DMS53 treated with DMSO at 0.1 percent for 48 hours (cell line): ENCODE data around the gene CADPS2.

Experiments
- DNase-seq: peaks from one replicate; lab custom pipeline; 2025; ENCODE audit not compliant: unreplicated experiment; lab: John Stamatoyannopoulos, UW

CADPS2 gene

DNA sequence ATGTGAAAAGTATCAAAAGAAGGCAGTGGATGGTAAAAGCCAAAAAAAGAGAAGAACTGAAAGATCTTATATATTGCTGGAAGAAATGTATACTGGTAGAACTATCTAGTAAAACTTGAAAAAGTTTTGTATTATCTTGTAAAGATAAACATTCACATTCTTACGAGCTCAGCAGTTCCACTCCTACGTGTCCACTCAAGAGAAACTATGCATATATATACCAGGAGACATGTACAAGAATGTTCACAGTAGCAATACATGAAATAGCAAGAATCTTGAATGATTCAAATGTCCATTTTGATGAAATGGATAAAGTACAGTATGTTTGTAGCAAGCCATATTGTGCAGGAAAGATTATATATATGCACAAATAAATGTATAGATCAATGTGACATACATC, 342.4 kb downstream of the CADPS2 start:
- no peak for DNase-seq

DNA sequence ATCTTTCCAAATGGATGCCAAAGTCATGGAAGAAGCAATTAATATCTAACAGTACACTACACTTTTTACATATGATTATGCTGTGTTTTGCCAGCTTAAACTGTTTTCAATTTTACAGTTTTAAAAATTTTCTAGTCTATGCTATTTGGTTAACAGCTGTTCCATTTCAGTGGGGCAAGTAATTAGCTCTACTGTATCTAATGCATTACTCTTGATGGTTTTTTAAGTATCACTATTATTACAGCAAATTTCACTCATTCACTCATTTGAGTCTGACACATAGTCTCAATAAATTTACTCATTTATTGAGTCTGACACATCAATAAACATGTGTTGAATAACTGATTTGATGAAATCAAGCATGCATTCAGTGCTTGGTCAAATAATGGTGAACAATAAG, 343.1 kb downstream of the CADPS2 start:
- DNase-seq = no peak

DNA sequence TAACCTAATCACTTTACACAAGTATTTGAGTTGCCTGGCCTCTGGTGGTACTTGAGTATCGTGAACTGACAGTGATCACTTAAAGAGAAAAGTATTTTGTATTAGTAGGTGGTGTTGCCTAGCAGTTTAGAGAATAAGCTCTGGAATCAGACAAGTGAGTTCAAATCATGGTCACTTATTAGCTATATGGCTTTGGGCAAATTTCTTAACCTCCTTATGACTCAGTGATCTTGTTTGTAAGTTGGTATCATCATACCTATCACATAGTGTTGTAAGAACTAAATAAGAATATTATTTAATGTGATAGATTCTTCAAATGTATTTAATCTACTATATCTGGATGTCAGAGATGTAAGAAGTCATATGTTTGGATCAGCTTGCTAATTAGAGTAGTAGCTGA, 351.2 kb downstream of the CADPS2 start:
- no peak for DNase-seq

DNA sequence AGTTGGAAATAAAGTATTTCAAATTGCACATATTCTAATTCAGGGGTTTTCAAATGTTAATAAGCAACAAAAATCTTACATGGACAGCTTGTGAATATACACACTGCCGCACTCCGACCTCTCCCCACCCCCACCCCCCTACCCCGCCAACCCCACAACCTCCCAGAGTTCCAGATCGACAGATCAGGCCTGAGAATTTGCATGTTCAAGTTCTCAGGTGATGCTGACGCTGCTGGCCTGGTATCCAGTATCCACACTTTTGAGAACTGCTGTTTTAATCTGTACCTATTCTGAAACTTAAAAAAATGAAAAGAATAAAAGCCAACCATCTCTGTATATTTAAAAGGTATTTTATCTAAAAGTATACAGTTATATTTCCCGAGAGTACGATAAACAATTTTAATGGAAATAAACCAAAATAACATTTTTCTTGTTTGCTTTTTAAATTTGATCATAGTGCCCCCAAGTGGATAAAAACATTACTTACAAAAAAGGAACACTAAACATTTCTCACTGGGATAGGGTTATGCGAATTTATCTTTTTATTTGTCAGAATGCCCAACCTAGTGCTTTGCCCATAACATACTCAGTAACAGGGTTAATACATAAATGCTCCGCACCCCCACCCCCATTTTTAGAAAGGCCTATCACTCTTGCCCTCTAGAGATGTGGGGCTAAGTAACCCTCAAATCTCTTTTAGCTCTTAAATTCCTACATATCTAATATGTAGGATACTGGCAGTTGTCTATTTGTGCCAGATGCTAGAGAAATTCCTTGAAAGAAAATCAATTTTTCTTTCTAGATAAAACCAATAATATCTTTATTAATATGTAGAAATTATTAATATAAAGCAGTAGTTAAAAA, 353.6 kb downstream of the CADPS2 start:
- peak; percentile 23 for DNase-seq

DNA sequence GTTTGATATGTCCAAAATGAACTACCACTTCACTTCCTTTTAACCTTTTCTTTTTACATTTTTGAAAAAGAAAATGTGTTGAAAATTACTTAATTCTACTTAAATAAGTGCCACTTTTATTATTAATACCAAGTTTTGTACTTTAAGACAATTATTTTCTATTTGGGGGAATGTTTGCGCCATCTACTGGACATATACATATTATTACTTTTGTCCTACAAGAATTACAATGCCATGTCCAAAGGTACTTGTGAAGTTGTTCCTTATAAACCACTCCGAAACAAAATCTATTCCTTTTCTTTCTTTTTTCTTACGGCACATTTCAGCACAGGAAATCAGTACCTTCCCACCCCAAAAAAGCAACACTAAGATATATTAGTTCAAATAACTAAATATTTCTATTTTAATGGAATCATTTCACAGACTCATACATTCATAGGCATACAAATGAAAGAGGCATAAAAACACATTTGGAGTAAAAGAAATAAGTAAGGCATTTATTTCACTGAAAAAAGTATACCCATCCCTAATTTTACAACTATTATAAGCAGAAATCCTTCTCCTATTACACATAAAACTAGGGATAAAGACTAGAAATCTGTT, 357.3 kb downstream of the CADPS2 start:
- peak; percentile 62 for DNase-seq

DNA sequence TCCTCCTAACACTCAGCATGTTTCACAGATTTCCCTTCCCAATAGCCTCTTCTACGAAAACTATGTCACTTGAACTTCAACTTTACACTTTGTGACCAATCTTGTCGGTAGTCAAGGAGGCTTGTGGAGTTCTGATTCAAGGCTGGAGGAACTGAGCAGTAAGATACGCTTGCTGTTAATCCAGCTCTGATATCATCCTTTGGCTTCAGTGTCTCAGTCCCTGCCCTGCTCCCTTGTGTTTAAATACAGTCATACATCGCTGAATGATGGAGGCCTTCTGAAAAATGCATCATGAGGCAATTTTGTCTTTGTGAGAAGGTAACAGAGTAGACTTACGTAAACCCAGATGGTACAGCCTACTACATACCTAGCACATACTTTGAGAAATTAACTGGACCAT, 360.9 kb downstream of the CADPS2 start:
- no peak for DNase-seq

DNA sequence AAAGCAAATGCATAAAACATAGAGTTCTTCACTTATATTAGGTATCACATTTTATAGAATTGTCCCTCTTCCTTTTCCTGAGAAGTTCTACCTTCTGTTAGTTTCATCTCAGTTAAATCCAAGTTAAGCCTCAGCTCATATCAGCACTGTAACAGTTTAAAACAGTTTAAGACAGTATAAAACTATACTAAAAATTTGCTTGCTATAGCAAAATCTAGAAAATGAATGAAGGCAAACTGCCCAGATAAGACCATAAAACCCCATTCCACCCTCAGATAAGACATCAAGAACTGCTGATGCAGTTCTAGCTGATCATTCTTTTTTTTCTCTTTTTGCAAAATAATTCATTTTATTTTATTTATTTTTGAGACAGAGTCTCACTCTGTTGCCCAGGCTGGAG, 364.5 kb downstream of the CADPS2 start:
- DNase-seq = no peak

DNA sequence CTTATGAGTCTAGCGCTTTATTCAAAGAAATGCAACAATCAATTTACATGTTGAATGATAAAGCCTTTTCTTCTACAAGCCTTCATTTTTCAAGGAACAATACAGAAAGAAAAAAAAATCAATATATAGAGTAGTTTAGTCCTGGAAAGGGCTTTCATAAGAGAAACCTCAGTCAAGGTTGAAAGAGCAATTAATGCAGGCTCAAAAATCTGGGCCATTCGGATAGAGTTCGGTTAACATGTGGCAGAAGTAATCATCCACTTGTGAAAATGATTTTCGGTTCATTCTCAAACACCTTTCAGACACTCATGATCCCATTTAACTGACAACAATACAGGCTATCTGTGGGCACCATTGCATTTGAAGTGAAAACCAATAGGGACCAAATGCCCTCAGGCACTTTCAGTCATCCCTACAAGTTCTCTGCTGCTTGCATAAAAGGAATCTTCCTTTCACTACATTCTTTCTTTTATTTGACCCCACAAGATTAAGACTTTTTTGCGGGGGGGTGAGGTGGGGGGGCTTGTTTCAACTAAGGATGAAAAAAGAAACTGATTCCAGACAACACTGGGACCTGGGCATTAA, 365.2 kb downstream of the CADPS2 start:
- no peak for DNase-seq

DNA sequence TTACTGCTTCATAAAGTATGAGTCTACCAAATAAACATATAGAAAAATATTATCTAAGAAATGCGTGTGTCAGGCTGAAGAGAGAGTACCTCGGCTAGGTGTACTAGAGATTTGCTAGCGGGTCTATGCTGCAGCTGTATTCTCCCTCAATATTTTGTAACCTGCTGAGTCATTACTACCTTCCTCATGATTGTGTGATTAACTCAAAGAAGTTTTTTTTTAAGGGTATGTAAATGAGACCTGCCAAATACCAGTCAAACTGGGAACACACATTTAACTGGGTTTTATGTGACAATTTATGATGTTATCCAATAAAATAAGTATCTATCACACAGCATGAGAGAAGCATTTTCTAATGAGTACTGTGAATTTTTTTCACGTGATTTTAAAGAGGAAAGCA, 367.8 kb downstream of the CADPS2 start:
- no peak for DNase-seq

DNA sequence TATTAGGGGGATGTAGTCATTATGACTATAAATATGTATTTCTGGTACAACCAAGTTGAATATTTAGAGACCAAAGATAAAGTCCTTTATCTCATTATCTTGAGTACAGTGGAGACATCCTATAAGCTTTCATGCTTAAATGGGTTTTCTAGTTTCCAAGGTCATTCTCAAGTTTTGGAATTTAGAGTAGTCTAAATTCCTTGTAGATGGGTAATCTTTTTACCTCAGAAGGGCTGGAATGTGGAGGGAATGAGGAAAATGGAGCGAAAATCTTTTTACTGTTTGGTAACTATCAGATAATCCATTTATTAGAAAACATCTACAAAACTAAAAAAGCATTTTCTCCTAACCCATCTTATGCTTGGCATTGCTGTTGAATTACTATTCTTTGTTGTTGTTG, 368.7 kb downstream of the CADPS2 start:
- no peak for DNase-seq

DNA sequence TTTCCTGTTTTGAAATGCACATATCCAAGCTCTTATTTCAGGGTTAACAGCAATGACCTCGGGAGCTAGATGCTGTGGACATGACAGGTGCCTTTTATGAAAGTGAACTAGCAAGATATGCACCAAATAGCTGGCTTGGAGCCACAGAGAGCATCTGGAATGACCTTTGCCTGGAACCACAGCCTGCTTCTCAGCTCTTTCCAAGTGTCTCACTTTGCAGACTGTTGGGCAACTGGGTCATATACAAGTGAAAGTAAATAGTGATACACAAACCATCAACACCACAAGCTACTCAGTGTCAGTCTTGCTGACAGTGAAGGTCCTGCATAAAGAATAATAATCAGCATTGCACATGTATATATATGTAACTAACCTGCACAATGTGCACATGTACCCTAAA, 370.9 kb downstream of the CADPS2 start:
- peak; percentile 59 for DNase-seq

DNA sequence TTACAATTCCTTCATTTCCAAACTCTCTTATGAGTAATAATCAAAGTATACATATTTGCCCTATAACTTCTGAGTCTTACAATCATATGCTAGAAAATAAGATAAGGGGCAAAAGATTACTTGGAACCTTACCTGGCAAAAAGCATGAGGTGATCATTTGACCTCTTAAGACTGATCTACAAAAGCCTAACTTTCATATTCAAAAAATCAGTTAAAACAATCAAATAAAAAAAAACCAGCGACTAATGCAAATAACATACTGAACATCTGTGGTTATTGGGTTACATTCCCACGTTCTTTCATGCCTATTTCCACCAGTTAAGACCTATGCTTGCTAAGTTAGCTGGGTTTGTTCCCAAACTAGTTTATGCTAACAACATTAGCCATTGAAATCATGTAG, 375.0 kb downstream of the CADPS2 start:
- no peak for DNase-seq

DNA sequence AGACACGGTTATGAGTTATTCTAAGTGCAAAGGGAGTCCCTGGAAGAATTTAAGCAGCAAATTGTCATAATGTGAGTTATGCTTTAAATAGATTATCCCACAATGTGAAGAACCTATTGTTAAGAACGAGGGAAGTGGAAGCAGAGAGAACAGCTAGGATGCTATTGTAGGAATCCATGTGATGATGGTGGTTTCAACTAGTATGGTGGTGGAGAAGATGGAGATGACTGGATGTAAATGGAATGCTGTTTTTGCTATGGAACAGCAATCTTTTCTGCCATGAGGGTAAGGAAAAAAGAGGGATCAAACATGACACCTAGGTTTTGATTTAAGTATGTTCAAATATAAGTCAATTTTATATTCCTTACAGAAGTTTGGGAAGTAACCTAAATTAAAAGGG, 378.7 kb downstream of the CADPS2 start:
- DNase-seq = no peak

DNA sequence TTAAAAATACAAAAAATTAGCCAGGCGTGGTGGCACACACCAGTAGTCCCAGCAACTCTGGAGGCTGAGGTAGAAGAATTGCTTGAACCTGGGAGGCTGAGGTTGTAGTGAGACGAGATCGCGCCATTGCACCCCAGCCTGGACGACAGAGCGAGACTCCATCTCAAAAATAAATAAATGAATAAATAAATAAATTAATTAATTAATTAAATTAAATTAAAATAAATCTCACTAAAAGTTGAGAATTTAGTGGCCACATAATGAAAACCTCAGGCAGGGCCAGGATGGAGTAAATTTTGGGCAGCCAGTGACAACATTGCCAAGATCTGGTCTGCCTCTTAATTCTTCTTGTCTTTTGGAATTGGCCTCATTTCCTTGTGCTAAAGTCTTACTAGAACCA, 394.3 kb downstream of the CADPS2 start:
- no peak for DNase-seq

DNA sequence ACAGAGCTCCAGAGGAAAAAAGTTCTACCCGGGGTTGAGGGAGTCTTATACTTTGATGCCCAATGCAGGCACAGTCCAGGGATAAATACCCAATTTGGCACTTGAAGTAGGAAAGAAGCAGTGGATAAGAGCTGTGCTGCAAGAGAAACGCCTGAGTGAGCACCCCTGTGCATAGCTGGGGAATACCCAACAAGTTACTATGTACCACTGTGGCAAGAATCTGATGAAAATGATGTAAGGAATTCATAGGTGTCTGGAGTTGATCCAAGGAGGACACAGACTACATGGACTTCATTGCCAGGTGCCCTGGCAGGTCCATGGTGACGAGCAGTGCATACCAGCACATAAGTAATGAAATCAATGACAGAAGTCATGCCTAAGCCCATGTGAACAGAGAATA, 398.0 kb downstream of the CADPS2 start:
- no peak for DNase-seq

DNA sequence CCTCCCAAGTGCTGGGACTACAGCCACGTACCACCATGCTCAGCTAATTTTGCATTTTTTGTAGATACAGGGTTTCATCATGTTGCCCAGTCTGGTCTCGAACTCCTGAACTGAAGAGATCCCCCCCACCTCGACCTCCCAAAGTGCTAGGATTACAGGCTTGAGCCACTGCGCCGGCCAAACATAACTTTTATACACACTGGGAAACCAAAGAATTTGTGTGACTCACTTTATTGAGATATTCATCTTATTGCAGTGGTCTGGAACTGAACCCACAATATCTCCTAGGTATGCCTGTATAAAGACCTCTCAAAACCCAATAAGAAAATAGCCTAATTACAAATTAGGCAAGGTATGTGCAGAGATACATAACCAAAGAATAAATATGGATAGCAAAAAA, 399.1 kb downstream of the CADPS2 start:
- no peak for DNase-seq

DNA sequence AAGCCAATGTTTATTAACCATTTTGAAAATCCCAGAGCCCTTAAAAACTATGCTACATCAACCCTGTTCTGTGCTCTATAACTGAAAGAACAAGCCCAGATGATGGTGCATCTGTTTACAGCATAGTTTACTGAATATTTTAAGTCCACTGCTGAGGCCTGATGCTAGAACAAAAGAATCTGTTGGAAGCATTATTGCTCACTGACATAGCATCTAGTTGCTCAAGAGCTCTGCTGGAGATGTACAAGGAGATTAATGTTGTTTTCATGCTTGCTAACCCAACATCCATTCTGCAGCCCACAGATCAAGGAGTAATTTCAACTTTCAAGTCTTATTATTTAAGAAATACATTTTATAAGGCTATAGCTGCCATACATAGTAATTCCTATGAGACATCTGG, 400.4 kb downstream of the CADPS2 start:
- no peak for DNase-seq

DNA sequence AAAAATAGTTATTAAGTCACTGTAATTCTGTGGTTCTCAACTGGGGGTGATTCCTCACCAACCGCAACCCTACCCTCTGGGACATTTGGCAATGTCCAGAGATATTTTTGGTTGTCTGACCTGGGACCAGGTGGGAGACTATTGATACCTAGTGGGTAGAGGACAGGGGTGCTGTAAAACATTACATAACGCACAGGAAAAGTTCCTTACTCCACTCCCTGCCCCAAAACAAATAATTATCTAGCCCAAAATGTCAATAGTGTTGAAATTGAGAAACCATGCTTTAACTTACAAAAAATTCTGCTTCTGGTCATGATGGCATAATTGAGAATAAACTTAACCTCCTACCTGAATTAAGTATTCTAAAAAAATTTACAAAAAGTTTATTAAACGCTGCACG, 404.0 kb downstream of the CADPS2 start:
- no peak for DNase-seq

DNA sequence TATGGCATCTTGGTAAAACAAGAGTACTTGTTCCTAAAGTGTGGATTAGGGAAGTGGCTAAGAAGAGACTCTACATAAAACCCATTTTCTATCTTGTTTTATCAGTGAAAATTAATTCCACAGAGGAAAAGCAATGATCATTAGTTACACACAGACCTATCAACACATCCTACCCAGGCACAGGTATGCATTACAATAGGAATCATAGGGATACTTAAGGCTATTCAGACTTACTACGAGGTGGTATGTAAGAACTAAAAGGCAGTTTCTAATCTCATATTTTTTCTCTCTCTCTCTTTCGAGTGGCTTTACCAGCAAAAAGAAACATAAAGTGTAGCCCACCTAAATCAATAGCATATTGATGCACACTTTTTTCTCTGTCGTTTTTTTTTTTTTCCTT, 415.4 kb downstream of the CADPS2 start:
- DNase-seq = no peak

DNA sequence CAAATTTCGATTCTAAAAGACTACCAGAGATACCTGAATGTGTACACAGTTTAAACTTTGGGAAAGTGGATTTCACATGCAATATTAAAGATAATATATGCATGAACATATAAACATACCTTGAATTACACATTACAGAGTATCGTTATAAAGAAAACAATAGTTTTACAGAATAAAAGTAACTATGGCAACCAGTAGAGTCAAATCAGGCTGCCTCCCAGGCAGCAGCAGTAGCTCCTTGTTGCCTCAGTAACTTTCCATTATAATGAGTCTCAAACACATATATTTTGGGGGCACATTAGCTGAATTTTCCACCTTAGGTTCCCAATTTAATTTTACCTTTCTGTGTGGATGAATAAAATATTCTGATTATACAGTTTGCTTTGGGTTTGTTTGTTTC, 417.3 kb downstream of the CADPS2 start:
- DNase-seq = no peak

DNA sequence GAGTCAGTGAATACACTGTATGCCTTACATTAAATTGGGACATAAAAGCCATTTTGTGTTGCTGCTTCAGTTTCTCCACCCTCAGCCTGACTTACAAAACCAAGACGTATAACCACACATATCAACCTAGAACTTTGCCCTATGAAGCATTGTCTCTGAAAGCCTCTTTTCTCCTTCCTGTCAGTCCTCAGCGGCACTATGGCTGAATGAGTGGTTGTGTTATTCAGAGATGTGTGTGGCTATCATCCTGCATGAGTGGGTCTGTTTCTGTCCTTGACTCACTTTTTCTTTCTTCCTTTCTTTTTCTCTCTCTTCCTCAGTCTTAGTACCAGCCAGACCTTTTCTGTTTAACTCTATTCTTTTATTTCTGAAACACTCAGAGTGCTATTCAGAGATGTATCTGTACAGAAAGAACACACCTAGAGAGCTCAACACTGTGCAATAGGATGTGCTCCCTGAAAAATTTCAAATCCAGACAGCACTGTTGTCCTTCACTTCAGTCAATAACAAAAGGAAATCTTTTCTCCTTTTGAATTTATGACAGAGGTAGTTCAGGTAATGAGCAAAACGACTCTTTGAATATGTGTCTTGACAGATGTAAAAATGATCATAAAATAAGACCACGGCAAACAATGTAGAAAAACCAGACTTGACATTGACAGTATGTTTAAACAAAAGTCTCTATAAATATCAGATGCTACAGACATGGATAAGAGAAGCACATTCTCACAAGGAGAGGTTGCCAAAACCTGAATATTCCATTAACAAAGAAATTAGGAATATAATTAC, 418.4 kb downstream of the CADPS2 start:
- no peak for DNase-seq

DNA sequence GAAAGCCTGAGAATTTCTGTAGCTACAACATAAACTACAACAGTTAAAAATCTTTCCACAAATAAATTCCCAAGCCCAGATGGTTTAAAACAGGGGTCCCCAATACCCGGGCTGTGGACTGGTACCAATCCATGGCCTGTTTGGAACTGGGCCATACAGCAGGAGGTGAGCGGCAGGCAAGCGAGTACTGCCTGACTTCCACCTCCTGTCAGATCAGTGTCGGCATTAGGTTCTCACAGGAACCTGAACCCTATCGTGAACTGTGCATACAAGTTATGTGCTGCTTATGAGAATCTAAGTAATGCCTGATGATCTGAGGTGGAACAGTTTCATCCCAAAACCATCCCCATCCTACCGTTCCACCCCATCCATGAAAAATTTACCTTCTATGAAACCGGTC, 421.0 kb downstream of the CADPS2 start:
- DNase-seq = no peak
